NK-92 treated with Interleukin-12 subunit alpha and Interleukin-12 subunit beta, amount 100 ng/mL, for 24 hours (cell line): ENCODE results near the gene KRTAP10-3.

ENCODE experiments used
- DNase-seq: peaks from one replicate; lab custom pipeline; 2025; lab: John Stamatoyannopoulos, UW

The KRTAP10-3 gene

GRCh38 chr21:44527983-44528633 is 30.5 kb downstream of the KRTAP10-3 start:
- DNase-seq, result no peak

GRCh38 chr21:44527156-44527982 is 31.2 kb downstream of the KRTAP10-3 start:
- DNase-seq, result no peak

GRCh38 chr21:44526096-44526997 is 32.2 kb downstream of the KRTAP10-3 start:
- DNase-seq, result no peak

- no peak for DNase-seq
These were observed 33.1 kb downstream of the KRTAP10-3 start for GRCh38 chr21:44525391-44526095.

- no peak for DNase-seq
These were observed 33.9 kb downstream of the KRTAP10-3 start for GRCh38 chr21:44524414-44525371.

- DNase-seq, result no peak
These were observed 34.8 kb downstream of the KRTAP10-3 start for GRCh38 chr21:44523567-44524413.

- no peak for DNase-seq
These were observed 35.8 kb downstream of the KRTAP10-3 start for GRCh38 chr21:44522753-44523204.

- DNase-seq, result no peak
These were observed 36.5 kb downstream of the KRTAP10-3 start for GRCh38 chr21:44521928-44522752.

GRCh38 chr21:44521301-44521927 is 37.2 kb downstream of the KRTAP10-3 start:
- no peak for DNase-seq

- DNase-seq, result no peak
These were observed 38.0 kb downstream of the KRTAP10-3 start for GRCh38 chr21:44520326-44521300.

- DNase-seq, result no peak
These were observed 39.0 kb downstream of the KRTAP10-3 start for GRCh38 chr21:44519346-44520325.

GRCh38 chr21:44518686-44519085 is 39.9 kb downstream of the KRTAP10-3 start:
- no peak for DNase-seq

GRCh38 chr21:44517175-44517899 is 41.3 kb downstream of the KRTAP10-3 start:
- DNase-seq, result no peak

- DNase-seq, result no peak
These were observed 41.8 kb downstream of the KRTAP10-3 start for GRCh38 chr21:44516828-44517174.

- DNase-seq, result no peak
These were observed 42.3 kb downstream of the KRTAP10-3 start for GRCh38 chr21:44516342-44516741.
